ENCODE data around the gene HBG1. TPM values are rescaled to one million over a fixed set of nuclear protein-coding genes. Genes with fewer than 3 reads are reported as not detected.

HBG1 gene
- total and polyA plus RNA-seq, 2 of the 4 experiments (the other 2 are of a cell fraction): not detected

GRCh38 chr11:5233307-5233706 lies 16.4 kb downstream of the HBG1 start:
- Histone ChIP-seq H4K5ac (ENCODE audit: low read depth, low read length) (no peak overlapping the region), H4K91ac (ENCODE audit: insufficient read depth, low read depth, low read length) (no peak overlapping the region), H3K36me3 (ENCODE audit: control insufficient read depth, insufficient read depth, low read length) (no peaks in the 10 kb centered on the region), H4K8ac (ENCODE audit: low read depth in 2 of 2, low read length in 2 of 2) (no peak overlapping the region), H3K4ac (ENCODE audit: low read depth, low read length) (no peak overlapping the region), H2BK120ac (ENCODE audit: low read depth, low read length) (no peak overlapping the region), H3K18ac (ENCODE audit: low read depth, low read length) (no peak overlapping the region), H3K27ac (ENCODE audit: insufficient read depth, low read length) (no peak overlapping the region), H4K20me1 (ENCODE audit: insufficient read depth, low read length) (no peaks in the 10 kb centered on the region), H3K27me3 (ENCODE audit: control insufficient read depth, insufficient read depth, low read length) (no peaks in the 10 kb centered on the region), H3K56ac (ENCODE audit: extremely low read depth, insufficient read depth, low read length) (no peak overlapping the region), H3K9ac (ENCODE audit: low read depth, low read length) (no peak overlapping the region), H2BK5ac (ENCODE audit: low read depth, low read length, poor library complexity, severe bottlenecking) (no peak overlapping the region), H2AK5ac (ENCODE audit: low read depth, low read length) (no peak overlapping the region), H3K4me2 (ENCODE audit: low read depth, low read length) (no peak overlapping the region), H3K9me3 (ENCODE audit: control insufficient read depth, insufficient read depth, low read length) (no peaks in the 10 kb centered on the region), H3K14ac (replicated peaks; ENCODE audit: low read depth, low read length) (no peak overlapping the region), H2BK20ac (ENCODE audit: low read depth, low read length) (no peak overlapping the region), H2AFZ (replicated peaks; ENCODE audit: low read length, poor library complexity) (no peak overlapping the region), H2BK15ac (ENCODE audit: low read depth, low read length) (no peak overlapping the region), H3K9me1 (ENCODE audit: insufficient read depth, low read length) (peaks cover 6% of the 10 kb centered on the region; the same call in 1 of the 2 replicates), H3K4me1 (ENCODE audit: control insufficient read depth, insufficient read depth, low read length) (peaks cover 3% of the 10 kb centered on the region), H3K79me1 (ENCODE audit: low read depth in 1 of 2, low read length in 2 of 2) (no peaks in the 10 kb centered on the region), H3K23ac (ENCODE audit: low read depth, low read length) (no peak overlapping the region), H3K4me3 (ENCODE audit: insufficient read depth, low read depth, low read length) (no peak overlapping the region), H2AK9ac (replicated peaks; ENCODE audit: low read depth, low read length, poor library complexity) (no peak overlapping the region)
- dilution Hi-C loops (cut with HindIII; ENCODE audit: low sequenced_read_pairs, unreplicated experiment): no loop called here
- POLR2A ChIA-PET (ENCODE audit: unreplicated experiment): no interaction called here
- intact Hi-C loops (cut with micrococcal nuclease): no loop called here
- TF ChIP-seq SMC3 (IDR thresholded peaks at IDR 0.05; ENCODE audit: low read depth, low read length): no peak
- TF ChIP-seq RCOR1 (IDR thresholded peaks at IDR 0.05; ENCODE audit: insufficient replicate concordance, low read length): no peak
- TF ChIP-seq USF2 (IDR thresholded peaks at IDR 0.05; ENCODE audit: low read depth, low read length): no peak
- TF ChIP-seq RAD21 (IDR thresholded peaks at IDR 0.05; ENCODE audit: low read length): no peak
- TF ChIP-seq BHLHE40 (IDR thresholded peaks at IDR 0.05; ENCODE audit: low read depth, low read length): no peak
- TF ChIP-seq POLR2A (IDR thresholded peaks at IDR 0.05; ENCODE audit: low read depth, low read length): no peak
- no peak for TF ChIP-seq NFE2L2 (IDR thresholded peaks at IDR 0.05; ENCODE audit: low read depth, low read length)
- TF ChIP-seq, protein P1, sequence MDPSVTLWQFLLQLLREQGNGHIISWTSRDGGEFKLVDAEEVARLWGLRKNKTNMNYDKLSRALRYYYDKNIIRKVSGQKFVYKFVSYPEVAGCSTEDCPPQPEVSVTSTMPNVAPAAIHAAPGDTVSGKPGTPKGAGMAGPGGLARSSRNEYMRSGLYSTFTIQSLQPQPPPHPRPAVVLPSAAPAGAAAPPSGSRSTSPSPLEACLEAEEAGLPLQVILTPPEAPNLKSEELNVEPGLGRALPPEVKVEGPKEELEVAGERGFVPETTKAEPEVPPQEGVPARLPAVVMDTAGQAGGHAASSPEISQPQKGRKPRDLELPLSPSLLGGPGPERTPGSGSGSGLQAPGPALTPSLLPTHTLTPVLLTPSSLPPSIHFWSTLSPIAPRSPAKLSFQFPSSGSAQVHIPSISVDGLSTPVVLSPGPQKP (IDR thresholded peaks at IDR 0.05; ENCODE audit: borderline replicate concordance, low read depth, low read length): no peak
- TF ChIP-seq MXI1 (IDR thresholded peaks at IDR 0.05; ENCODE audit: borderline replicate concordance, low read depth, low read length): no peak
- TF ChIP-seq MAZ (IDR thresholded peaks at IDR 0.05; ENCODE audit: borderline replicate concordance, low read depth, low read length): no peak
- TF ChIP-seq CHD1 (IDR thresholded peaks at IDR 0.05; ENCODE audit: low read depth, low read length): no peak
- CTCF ChIA-PET: no interaction called here
- BruUV-seq (replicated peaks): no TSS peak
- in situ Hi-C loops (cut with MboI; ENCODE audit: low sequenced_read_pairs): no loop called here
- no CpG with 5 or more reads among the region's 1 CpG for WGBS, 2 experiments (ENCODE audit: extremely low coverage in 2 of 2, insufficient read length in 1 of 2)
- no peak for DNase-seq
- ATAC-seq (ENCODE audit: low read depth): no peak
